H9 (cell line): ENCODE data around the gene NKG7. TPM values are rescaled to one million over a fixed set of nuclear protein-coding genes. Genes with fewer than 3 reads are reported as not detected.
A peak's percentile ranks its signal among the peaks of the same experiment; 100 is the strongest.

Experiments
- DNase-seq: peaks from one replicate; pipeline ENCODE4 v3.0.0-alpha.2; 2017
- H2AFZ ChIP-seq: one replicate; pipeline ENCODE4 v1.6.1; 2013; ENCODE audit warnings: mild to moderate bottlenecking, low read length, control low read depth, moderate library complexity
- H2AK5ac ChIP-seq: 2 replicates; pipeline ENCODE4 v1.6.1; 2013; ENCODE audit warnings: low read length, control low read depth, mixed read lengths; ENCODE audit not compliant: insufficient read length
- H2BK120ac ChIP-seq: one replicate; pipeline ENCODE4 v1.6.1; 2013; ENCODE audit warnings: low read depth, mild to moderate bottlenecking, low read length, control low read depth, inconsistent platforms; ENCODE audit not compliant: poor library complexity, severe bottlenecking
- H2BK12ac ChIP-seq: 2 replicates; pipeline ENCODE4 v1.6.1; 2013; ENCODE audit warnings: low read length, control low read depth, mixed read lengths, low read depth; ENCODE audit not compliant: insufficient read length
- H2BK15ac ChIP-seq: 2 replicates; pipeline ENCODE4 v1.6.1; 2013; ENCODE audit warnings: low read depth, low read length, control low read depth
- H2BK20ac ChIP-seq: one replicate; pipeline ENCODE4 v1.6.1; 2013; ENCODE audit warnings: low read depth, mild to moderate bottlenecking, low read length, control low read depth, inconsistent platforms; ENCODE audit not compliant: poor library complexity, severe bottlenecking
- H2BK5ac ChIP-seq: 2 replicates; pipeline ENCODE4 v1.6.1; 2013; ENCODE audit warnings: low read length, control low read depth, mixed read lengths; ENCODE audit not compliant: insufficient read length
- H3K14ac ChIP-seq: 2 replicates; pipeline ENCODE4 v1.6.1; 2013; ENCODE audit warnings: low read length, control low read depth; ENCODE audit not compliant: insufficient read depth
- H3K18ac ChIP-seq: 2 replicates; pipeline ENCODE4 v1.6.1; 2013; ENCODE audit warnings: low read depth, mild to moderate bottlenecking, mixed read lengths, low read length, control low read depth; ENCODE audit not compliant: insufficient read length
- H3K23ac ChIP-seq: 2 replicates; pipeline ENCODE4 v1.6.1; 2013; ENCODE audit warnings: low read length, control low read depth, mixed read lengths, low read depth; ENCODE audit not compliant: insufficient read length
- H3K23me2 ChIP-seq: 2 replicates; pipeline ENCODE4 v1.6.1; 2013; ENCODE audit warnings: low read depth, mild to moderate bottlenecking, mixed read lengths, low read length, control low read depth; ENCODE audit not compliant: insufficient read length, poor library complexity, severe bottlenecking
- H3K27ac ChIP-seq: 2 replicates; pipeline ENCODE4 v1.5.1; 2013; ENCODE audit warnings: low read length, control low read depth, mixed read lengths, low read depth; ENCODE audit not compliant: insufficient read length
- H3K27me3 ChIP-seq: 2 replicates; pipeline ENCODE4 v1.6.1; 2013; ENCODE audit warnings: low read length, control low read depth, inconsistent platforms; ENCODE audit not compliant: insufficient read depth
- H3K4ac ChIP-seq: 2 replicates; pipeline ENCODE4 v1.6.1; 2013; ENCODE audit warnings: low read depth, mild to moderate bottlenecking, control low read depth, inconsistent platforms, low read length, moderate library complexity
- H3K4me1 ChIP-seq: 2 replicates; pipeline ENCODE4 v1.6.1; 2013; ENCODE audit warnings: low read length, control low read depth, inconsistent platforms; ENCODE audit not compliant: insufficient read depth
- H3K4me2 ChIP-seq: 2 replicates; pipeline ENCODE4 v1.6.1; 2013; ENCODE audit warnings: low read length, control low read depth, mixed read lengths; ENCODE audit not compliant: insufficient read length, insufficient read depth
- H3K56ac ChIP-seq: 2 replicates; pipeline ENCODE4 v1.6.1; 2013; ENCODE audit warnings: low read depth, mild to moderate bottlenecking, mixed read lengths, low read length, control low read depth; ENCODE audit not compliant: insufficient read length
- H3K79me1 ChIP-seq: 2 replicates; pipeline ENCODE4 v1.6.1; 2013; ENCODE audit warnings: low read depth, mild to moderate bottlenecking, moderate library complexity, low read length, control low read depth, inconsistent platforms; ENCODE audit not compliant: insufficient read depth, poor library complexity, severe bottlenecking
- H3K79me2 ChIP-seq: 2 replicates; pipeline ENCODE4 v1.6.1; 2013; ENCODE audit warnings: low read length, control low read depth, inconsistent platforms; ENCODE audit not compliant: insufficient read depth
- H3K9ac ChIP-seq: 2 replicates; pipeline ENCODE4 v1.6.1; 2013; ENCODE audit warnings: low read length, control low read depth, mixed read lengths; ENCODE audit not compliant: insufficient read length; ENCODE audit errors: extremely low read depth
- H3K9me3 ChIP-seq: one replicate; pipeline ENCODE4 v1.6.1; 2013; ENCODE audit warnings: low read depth, low read length, inconsistent platforms; ENCODE audit not compliant: control insufficient read depth
- H3T11ph ChIP-seq: one replicate; pipeline ENCODE4 v1.6.1; 2013; ENCODE audit warnings: mild to moderate bottlenecking, low read length, control low read depth, inconsistent platforms
- H4K20me1 ChIP-seq: one replicate; pipeline ENCODE4 v1.6.1; 2013; ENCODE audit not compliant: control insufficient read depth, insufficient read length, insufficient read depth
- H4K5ac ChIP-seq: 2 replicates; pipeline ENCODE4 v1.6.1; 2013; ENCODE audit warnings: low read depth, mild to moderate bottlenecking, mixed read lengths, low read length, control low read depth; ENCODE audit not compliant: insufficient read length
- H4K8ac ChIP-seq: replicated peaks from 2 replicates; pipeline ENCODE4 v1.6.1; 2013; ENCODE audit warnings: low read length, control low read depth, mixed read lengths, low read depth; ENCODE audit not compliant: insufficient read length
- H4K91ac ChIP-seq: 2 replicates; pipeline ENCODE4 v1.6.1; 2013; ENCODE audit warnings: low read depth, mild to moderate bottlenecking, moderate library complexity, mixed read lengths, low read length, control low read depth; ENCODE audit not compliant: insufficient read length
- H3K27ac Mint-ChIP-seq, 3 experiments: 2 replicates in 2 of 3; 3 replicates in 1 of 3; pipeline ENCODE4 v1.8.0; 2020 to 2021; ENCODE audit warnings: mixed read lengths in 3 of 3, mild to moderate bottlenecking in 1 of 3, moderate library complexity in 1 of 3
- H3K27me3 Mint-ChIP-seq: 2 replicates; pipeline ENCODE4 v1.8.0; 2021; ENCODE audit warnings: low read depth, mild to moderate bottlenecking, moderate library complexity, mixed read lengths
- H3K36me3 Mint-ChIP-seq, 3 experiments: 2 replicates in 2 of 3; 3 replicates in 1 of 3; pipeline ENCODE4 v1.8.0; 2020 to 2021; ENCODE audit warnings: low read depth in 3 of 3, mixed read lengths in 3 of 3; ENCODE audit not compliant: insufficient read depth in 1 of 3
- H3K4me1 Mint-ChIP-seq, 2 experiments: 2 replicates each; pipeline ENCODE4 v1.8.0; 2020; ENCODE audit warnings: mixed read lengths in 2 of 2
- H3K4me3 Mint-ChIP-seq, 2 experiments: 2 replicates in 1 of 2; 3 replicates in 1 of 2; pipeline ENCODE4 v1.8.0; 2020 to 2021; ENCODE audit warnings: mild to moderate bottlenecking in 2 of 2, mixed read lengths in 2 of 2, moderate library complexity in 1 of 2
- H3K9me3 Mint-ChIP-seq, 2 experiments: 2 replicates in 1 of 2; 3 replicates in 1 of 2; pipeline ENCODE4 v1.8.0; 2020; ENCODE audit warnings: mild to moderate bottlenecking in 2 of 2, mixed read lengths in 2 of 2, moderate library complexity in 1 of 2
- WGBS: extraction: QIAGEN DNeasy Blood & Tissue Kit; methylation state at CpG from one replicate; pipeline ENCODE4 v1.1.7; 2013; ENCODE audit warnings: missing lambda C conversion rate, low lambda C conversion rate, mixed read lengths; ENCODE audit not compliant: insufficient read length; ENCODE audit errors: extremely low coverage; 5-methylcytosine and 5-hydroxymethylcytosine counted together
- total RNA-seq: library from RNA; stranded (reverse); gene quantifications from 2 replicates; pipeline ENCODE4 v1.2.1, GENCODE V29; 2021
- TF ChIP-seq, protein P1 (sequence below): fragments of 200-600 bp; sonication (generic); conservative IDR thresholded peaks from 3 replicates; pipeline ENCODE4 v1.8.0; 2021; ENCODE audit warnings: antibody characterized with exemption, mild to moderate bottlenecking

The NKG7 gene
- total RNA-seq, 1 experiment from 2014 or later: not detected

DNA sequence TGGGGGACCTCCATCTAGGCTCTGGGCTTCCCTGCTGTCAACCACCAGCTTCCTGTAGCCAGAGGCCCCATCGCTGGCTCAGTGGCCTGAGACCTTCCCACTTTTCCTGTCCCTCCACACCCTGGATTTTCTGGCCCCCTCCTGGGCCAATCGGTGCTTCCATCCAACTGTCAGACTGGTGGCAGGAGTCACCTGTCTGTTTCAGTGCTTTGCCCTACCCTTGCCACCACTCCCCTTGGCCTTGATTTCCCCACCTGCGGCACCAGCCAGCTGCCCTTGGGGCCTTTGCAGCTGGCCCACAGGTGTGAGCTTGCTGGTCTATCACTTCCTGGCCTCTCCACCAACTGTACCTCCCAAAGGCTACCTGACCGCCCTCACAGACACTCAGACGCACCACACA, 43.0 kb downstream of the NKG7 start:
- H3K9me3 Mint-ChIP-seq: 0 out of 5 replicates have a peak, but pooled peaks cover 0 to 4% of the 10 kb centered on the region in 2 experiments
- H3K14ac ChIP-seq: no peak overlapping the region

More for the DNA sequence above, 43.0 kb downstream of the NKG7 start:
- no peak overlapping the region for H4K5ac ChIP-seq
- H2AFZ ChIP-seq: no peak overlapping the region
- H3K9ac ChIP-seq: no peak overlapping the region
- WGBS: no CpG with 5 or more reads among the region's 5 CpGs
- H4K8ac ChIP-seq: no peak overlapping the region
- H3K23ac ChIP-seq: no peak overlapping the region
- H3K4me1 ChIP-seq: no peaks in the 10 kb centered on the region
- H2BK15ac ChIP-seq: no peak overlapping the region
- H2BK120ac ChIP-seq: no peak overlapping the region
- Mint-ChIP-seq H3K27me3 (no peaks in the 10 kb centered on the region; the same call in 1 of the 2 replicates), H3K4me1 (peaks cover 4 to 18% of the 10 kb centered on the region in 2 experiments), H3K4me3 (no peak overlapping the region), H3K27ac (peak overlapping the region in 1 of 3 experiments; percentile 81; a peak in 1 of 7 replicates), H3K36me3 (peaks cover 35 to 48% (median 37%) of the 10 kb centered on the region in 3 experiments)
- H2AK5ac ChIP-seq: no peak overlapping the region
- H3K56ac ChIP-seq: no peak overlapping the region
- H3K27ac ChIP-seq: no peak overlapping the region
- TF ChIP-seq, protein P1, sequence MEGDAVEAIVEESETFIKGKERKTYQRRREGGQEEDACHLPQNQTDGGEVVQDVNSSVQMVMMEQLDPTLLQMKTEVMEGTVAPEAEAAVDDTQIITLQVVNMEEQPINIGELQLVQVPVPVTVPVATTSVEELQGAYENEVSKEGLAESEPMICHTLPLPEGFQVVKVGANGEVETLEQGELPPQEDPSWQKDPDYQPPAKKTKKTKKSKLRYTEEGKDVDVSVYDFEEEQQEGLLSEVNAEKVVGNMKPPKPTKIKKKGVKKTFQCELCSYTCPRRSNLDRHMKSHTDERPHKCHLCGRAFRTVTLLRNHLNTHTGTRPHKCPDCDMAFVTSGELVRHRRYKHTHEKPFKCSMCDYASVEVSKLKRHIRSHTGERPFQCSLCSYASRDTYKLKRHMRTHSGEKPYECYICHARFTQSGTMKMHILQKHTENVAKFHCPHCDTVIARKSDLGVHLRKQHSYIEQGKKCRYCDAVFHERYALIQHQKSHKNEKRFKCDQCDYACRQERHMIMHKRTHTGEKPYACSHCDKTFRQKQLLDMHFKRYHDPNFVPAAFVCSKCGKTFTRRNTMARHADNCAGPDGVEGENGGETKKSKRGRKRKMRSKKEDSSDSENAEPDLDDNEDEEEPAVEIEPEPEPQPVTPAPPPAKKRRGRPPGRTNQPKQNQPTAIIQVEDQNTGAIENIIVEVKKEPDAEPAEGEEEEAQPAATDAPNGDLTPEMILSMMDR: no peak
- H2BK20ac ChIP-seq: no peak overlapping the region
- H4K20me1 ChIP-seq: no peaks in the 10 kb centered on the region
- H3K4me2 ChIP-seq: no peak overlapping the region
- no peaks in the 10 kb centered on the region for H3K27me3 ChIP-seq
- no peak overlapping the region for H3K4ac ChIP-seq
- no peak overlapping the region for H4K91ac ChIP-seq
- DNase-seq: no peak
- H3K9me3 ChIP-seq: peaks cover 5% of the 10 kb centered on the region
- H3K79me1 ChIP-seq: no peaks in the 10 kb centered on the region
- H2BK12ac ChIP-seq: no peak overlapping the region
- H3K23me2 ChIP-seq: peaks cover 8% of the 10 kb centered on the region
- H3T11ph ChIP-seq: no peak overlapping the region
- H2BK5ac ChIP-seq: no peak overlapping the region
- no peaks in the 10 kb centered on the region for H3K79me2 ChIP-seq
- no peak overlapping the region for H3K18ac ChIP-seq
